ENCODE measurements around the gene ADAMTS18.

- TF ChIP-seq CTCF (IDR thresholded peaks at IDR 0.05) (no peak), POLR2A (IDR thresholded peaks at IDR 0.05) (no peak)
These were observed 98.2 kb downstream of the ADAMTS18 start for GRCh38 chr16:77336637-77337036.
